Diencephalon (tissue), 1 donor: ENCODE results near the gene EPS8. TPM values are rescaled to one million over a fixed set of nuclear protein-coding genes. Genes with fewer than 3 reads are reported as not detected.

Source experiments
- small RNA-seq: library from RNA; depleted of rRNA; stranded (forward); fragments of <200 nt; gene quantifications from one replicate; pipeline ENCODE3, GENCODE V24; 2014
- total RNA-seq: library from RNA; depleted of rRNA; stranded (reverse); fragments of >200 nt; gene quantifications from one replicate; pipeline ENCODE4 v1.2.3, GENCODE V29; 2014

EPS8 gene
- 63.4 TPM for total RNA-seq

DNA sequence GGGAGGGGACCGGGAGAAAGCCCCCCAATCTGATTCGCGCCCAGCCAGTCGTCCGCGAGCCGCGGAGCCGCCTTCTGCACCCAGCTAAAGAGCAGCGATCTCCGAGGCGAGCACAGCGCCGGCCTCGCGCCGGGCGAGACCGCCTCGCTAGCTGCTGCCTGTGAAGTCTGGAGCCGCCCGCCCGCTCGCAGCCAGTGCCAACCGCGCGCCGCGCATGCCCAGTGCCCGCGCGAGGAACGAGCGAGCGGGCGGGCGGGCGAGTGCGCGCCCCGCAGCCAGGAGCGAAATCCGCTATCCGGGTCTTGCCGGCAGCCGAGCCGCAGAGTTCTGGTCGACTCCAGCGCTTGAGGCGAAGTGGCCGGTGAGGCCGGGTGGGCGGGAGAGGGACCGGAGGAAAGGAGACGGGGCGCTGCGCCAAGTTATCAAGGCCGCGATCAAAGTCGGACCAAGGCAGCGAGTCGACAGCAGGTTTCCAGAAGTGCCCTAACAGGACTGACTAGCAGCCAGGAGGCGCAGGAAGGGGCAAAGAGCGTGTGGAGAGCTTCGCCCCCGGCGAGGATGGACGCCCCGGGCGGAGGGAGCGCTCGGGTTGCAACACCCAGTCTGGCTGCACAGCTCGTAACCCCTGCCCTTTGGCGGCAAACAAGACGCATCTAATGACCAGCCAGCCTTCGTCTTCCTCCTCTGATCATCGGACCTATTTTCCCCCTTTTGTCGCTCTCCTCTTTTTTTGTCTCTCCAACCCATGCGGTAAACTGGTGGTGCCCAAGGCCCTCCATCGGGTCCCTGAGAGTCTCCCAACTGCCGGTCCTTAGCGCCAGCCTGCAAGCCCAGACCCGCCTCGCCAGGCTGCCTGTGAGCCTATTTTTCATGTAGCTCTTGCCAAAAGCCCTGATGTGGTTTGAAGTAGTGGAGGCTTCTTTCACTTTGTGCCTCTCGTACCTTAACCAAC is at the start of gene EPS8:
Gene EPS8, minus strand, starts transcription at position 169 of the 952 bp plus-strand sequence. CDS start 106,437 bp downstream, outside the sequence.

Small RNAs within 50 kb of the gene (small RNA-seq; reads per million reads assigned to genes)
- gene RNU6-251P: not detected

Other genes with a start within 250 kb of the EPS8 start
- gene STRAP, start 93.0 kb upstream of the EPS8 start, total RNA-seq: 90.2 TPM
- gene DERA, start 121.9 kb upstream of the EPS8 start, total RNA-seq: 24.2 TPM